Body of pancreas (tissue), 4 donors: Measurements from ENCODE around the gene CORIN.

Experiments used
- POLR2A ChIP-seq, 3 donors: fragments of 450-650 bp; IDR thresholded peaks; one replicate each; pipeline ENCODE4 v1.6.1; 2016; ENCODE audit warnings: antibody characterized with exemption in 3 of 3, mild to moderate bottlenecking in 2 of 3
- TF ChIP-seq, protein P1 (sequence below), 7 experiments: fragments of 450-650 bp in 4 of 7; fragments of 200-600 bp in 3 of 7; sonication (generic) in 3 of 7; IDR thresholded peaks; one replicate each; pipeline ENCODE4 v1.5.1; 2016 to 2019; ENCODE audit warnings: antibody characterized with exemption in 7 of 7

GRCh38 chr4:47664051-47664826 lies 173.6 kb downstream of the CORIN start:
- TF ChIP-seq, protein P1, sequence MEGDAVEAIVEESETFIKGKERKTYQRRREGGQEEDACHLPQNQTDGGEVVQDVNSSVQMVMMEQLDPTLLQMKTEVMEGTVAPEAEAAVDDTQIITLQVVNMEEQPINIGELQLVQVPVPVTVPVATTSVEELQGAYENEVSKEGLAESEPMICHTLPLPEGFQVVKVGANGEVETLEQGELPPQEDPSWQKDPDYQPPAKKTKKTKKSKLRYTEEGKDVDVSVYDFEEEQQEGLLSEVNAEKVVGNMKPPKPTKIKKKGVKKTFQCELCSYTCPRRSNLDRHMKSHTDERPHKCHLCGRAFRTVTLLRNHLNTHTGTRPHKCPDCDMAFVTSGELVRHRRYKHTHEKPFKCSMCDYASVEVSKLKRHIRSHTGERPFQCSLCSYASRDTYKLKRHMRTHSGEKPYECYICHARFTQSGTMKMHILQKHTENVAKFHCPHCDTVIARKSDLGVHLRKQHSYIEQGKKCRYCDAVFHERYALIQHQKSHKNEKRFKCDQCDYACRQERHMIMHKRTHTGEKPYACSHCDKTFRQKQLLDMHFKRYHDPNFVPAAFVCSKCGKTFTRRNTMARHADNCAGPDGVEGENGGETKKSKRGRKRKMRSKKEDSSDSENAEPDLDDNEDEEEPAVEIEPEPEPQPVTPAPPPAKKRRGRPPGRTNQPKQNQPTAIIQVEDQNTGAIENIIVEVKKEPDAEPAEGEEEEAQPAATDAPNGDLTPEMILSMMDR (IDR thresholded peaks at IDR 0.05), result no peak
- TF ChIP-seq POLR2A (IDR thresholded peaks at IDR 0.05), result no peak
